GM18520 (cell line): ENCODE data around the gene ARHGEF39.
"Not testable (repeated sequence)": the region's sequence is repeated elsewhere in the genome, so short reads cannot be mapped to it uniquely, and the experiment has no call there.

Source experiments
- ATAC-seq: cut with Tn5 transposase; IDR thresholded peaks from one replicate; pipeline ENCODE4 v1.9.1; 2021; ENCODE audit not compliant: unreplicated experiment

The ARHGEF39 gene

DNA sequence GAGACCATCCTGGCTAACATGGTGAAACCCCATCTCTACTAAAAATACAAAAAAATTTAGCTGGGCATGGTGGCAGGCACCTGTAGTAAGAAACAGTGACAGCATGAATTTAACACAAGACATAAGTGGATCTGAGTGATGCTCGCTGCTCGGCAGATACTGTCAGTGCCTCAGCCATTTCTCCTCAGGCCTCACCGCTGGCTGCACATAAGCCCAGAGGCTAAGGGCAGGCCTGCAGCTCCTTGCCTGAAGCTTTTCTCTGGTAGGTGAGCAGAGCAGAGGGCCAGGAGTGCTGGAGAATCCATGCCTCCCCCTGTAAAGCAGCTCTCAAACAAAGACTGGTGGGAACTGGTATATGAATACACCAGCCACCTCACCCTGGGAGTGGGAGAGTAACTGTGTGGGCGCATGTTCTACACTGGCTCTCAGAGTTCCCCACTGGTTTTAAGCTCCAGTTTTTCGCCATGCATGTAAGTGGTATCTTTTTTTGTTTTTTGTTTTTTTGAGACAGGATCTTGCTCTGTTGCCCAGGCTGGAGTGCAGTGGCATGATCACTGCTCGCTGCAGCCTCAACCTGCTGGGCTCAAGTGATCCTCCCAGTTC, 36.5 kb downstream of the ARHGEF39 start:
- no peak for ATAC-seq

DNA sequence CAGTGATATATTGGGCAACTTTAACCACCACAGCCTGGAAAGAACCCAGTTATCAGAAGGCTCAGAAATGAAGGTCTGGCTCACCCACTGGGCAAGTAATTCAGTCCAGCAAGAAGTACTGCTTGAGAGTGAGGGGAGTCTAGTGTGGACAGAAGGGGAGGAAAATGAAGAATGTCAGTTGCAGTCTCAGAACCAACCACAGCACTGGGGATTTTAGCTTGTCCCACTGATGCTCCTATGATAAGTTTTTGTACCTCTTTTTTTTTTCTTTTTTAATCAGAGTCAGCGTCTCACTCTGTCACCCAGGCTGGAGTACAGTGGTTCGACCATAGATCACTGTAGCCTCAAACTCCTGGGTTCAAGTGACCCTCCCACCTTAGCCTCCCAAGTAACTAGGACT, 37.4 kb downstream of the ARHGEF39 start:
- no peak for ATAC-seq

DNA sequence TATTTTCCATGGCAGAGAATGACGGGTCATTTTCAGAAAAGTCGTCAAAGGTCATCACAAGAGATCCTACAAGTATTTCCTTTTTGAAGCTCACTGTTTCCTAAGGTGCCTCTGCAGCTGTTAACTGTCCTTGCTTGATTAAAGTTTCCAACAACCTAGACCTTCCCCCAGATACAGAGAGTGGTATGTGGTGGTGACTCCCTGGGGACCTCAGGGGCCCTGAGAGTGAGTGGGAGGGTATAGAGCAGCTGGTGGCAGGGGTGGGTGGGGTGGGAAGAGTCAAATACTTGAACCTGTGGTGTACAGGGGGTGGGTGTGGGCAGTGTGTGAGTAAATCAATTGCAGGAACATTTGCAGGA, 45.2 kb downstream of the ARHGEF39 start:
- ATAC-seq: no peak

DNA sequence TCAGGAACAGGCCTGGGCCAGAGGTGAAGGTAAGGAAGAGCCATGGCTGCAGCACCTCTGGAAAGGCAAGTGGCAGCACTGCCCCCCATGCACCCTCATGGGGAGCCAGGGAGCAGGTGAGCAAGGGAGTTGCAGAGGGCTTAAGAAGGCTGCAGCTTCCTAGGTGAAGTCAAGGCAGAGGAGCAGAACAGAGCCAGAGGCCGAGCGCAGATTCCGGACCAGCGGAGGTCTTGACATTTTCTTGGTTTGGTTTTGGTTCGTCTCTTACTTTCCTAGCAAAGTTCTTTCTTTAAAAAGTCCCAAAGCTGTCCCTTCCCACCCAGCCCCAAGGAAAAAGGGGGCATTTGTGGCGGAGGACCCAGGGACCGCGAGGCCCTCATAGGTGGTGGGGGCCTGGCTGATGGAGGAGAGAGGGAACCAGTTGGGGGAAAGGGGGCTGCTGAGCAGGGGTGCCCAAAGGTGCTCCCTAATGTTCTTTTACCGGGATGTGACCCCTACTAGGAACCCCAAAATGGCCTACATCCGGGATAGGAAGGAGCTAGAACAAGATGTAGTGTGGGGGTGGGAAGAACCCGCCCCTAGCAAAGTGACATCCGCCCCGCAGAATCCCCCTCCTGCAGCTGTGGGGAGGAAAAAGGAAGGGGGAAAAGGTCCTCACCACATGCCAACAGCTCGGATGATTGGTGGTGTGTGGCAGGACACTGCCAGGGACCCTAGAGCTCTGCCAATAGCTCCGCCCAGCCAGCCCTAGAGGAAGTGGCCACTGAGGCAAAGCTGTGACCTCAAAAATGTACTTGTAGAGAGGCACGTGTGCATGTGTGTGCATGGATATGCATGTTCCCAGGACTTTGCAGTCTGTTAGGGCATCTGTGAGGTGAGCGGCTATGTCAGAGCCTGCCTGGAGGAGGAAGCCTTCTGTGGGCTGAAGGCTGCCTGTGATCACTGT, 45.9 kb downstream of the ARHGEF39 start:
- no peak for ATAC-seq

DNA sequence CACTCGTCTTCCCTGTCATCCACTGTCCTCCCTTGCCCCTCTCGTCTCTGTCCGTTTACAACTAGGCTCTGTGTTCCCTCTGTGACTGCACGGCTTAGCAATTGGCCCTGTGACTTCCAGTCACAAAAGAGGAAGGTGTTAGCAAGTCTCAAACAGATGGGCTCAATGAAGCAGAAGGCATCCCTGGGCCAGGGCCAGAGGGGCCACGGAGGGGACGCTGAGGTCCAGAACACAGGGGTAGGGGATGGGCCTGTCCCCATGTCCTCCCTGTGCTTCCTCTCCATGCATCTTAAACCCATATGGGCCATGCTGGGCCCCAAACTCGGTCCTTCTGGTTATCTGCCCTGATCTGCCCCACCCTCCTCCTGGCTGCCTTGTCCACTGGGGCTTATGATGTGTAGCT, 46.7 kb downstream of the ARHGEF39 start, which contains the start of gene CD72:
Gene CD72 (minus strand): TSS at position 89 of the 403 bp plus-strand sequence. CDS start 110 bp downstream, outside the sequence.
- ATAC-seq: no peak

DNA sequence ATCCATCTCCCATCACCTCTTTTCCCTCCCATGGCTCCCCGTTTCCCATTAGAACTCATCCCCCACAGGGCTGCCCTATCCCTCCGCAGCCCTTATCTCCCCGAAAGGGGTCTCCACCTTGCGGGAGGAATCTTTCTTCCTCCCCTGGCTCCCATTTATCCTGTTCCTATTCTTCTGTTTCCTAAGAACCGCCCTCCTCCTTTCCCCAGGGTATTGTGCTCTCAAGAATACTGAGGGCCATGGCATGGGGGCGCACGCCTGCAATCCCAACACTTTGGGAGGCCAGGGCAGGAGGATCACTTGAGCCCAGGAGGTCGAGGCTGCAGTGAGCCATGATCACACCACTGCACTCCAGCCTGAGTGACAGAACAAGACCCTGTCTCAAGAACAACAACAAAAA, 47.4 kb downstream of the ARHGEF39 start:
- no peak for ATAC-seq

DNA sequence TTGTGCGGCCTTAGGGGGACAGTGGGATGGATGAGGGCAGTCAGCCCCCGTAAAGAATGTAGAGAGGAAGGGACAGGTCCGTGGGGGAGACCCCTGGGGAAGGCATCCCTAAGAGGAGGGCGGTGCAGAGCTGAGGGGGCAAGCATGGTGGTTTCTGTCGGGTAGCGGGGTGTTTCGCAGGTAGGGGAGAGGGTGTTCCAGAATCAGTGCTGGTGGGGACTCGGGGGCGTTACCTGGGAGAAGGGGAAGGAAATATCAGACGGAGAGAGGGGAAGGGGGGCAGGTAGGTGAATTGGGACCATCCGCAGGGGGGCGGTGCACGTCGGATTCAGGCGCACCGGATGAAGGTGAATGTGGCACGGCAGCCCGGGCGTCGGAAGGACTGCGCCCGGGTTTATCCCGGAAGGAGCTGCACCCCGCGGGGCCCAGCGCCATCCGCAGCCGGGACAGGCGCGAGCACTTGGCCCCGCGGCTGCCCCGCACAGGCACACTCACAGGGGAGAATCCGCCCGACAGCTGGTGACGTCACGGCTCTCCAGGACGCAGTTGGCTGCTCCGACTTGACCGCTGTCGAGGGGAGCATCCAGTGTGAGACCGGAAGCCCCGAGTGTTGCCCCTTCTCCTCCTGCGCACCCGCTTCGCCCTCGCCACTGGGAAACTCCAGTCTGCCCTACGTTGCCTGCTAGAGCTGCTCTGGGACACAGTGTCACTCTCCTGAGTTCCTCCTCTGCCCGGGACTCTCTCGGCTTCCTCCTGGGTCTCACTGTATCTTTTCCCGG, 48.1 kb downstream of the ARHGEF39 start:
- peak; percentile 35 for ATAC-seq

DNA sequence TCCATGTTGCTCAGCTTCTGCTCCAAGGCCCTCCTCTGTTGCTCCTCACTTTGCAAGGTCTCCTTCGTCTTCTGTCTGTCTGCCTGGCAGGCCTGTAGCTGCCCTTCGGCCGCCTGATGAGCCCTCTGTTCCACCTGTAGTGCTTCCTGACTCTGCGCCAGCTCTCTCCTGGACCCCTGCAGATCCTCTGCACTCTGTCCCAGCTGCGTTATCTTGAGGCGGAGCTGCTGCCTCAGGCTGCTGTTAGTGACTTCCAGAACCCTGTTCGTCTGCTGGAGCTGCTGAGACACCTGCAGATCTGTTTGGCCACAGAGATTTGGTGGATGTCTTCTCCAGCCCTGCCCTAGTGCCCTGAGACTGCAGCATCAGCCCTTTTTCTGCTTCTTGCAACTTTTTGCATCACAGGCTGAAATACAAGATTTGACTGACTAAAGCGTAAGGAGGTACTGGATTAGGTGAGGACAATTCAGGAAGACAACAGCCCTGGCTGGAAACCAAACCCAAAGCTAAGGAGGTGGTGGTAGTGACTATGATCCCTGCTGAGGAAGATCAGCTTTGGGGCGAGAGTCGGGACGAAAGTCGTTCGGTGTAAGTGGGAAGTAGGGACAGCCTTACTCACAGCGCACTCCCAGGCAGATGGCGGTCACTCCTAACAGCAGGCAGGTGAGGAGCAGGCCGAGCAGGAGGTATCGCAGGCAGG, 48.9 kb downstream of the ARHGEF39 start:
- no peak for ATAC-seq

DNA sequence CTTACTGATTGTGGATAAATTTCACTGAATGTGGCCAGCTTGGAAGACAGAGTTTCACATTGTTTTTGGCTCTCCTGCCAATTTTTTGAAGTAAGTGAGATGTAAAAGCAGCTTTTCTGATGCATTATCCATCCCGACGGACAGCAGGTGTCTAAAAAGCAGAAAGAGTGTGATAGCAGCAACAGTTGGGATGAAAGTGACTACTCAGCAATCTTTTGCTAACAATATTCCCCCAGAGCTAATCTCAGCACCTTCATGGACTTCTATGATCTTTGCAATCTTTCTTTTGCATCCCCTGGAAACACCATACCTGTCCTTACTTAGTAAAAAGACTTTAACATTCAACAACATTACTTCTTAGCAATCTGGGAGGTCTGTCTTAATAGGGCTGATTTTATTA, 52.2 kb downstream of the ARHGEF39 start:
- ATAC-seq: no peak

DNA sequence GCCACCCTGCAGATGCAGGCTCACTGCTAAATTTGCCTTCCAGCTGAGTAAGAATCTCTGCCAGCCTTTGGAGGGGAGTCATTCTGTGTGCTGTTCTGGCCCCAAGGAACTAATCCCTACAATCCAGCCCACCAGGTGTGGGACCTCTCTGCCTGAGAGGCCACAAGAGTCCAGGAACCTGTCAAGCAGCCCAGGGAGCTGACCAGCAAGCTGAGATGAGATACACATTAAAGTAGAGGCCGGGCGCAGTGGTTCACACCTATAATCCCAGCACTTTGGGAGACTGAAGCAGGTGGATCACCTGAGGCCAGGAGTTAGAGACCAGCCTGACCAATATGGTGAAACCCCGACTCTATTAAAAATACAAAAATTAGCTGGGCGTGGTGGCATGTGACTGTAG, 52.9 kb downstream of the ARHGEF39 start:
- not testable (repeated sequence) for ATAC-seq

DNA sequence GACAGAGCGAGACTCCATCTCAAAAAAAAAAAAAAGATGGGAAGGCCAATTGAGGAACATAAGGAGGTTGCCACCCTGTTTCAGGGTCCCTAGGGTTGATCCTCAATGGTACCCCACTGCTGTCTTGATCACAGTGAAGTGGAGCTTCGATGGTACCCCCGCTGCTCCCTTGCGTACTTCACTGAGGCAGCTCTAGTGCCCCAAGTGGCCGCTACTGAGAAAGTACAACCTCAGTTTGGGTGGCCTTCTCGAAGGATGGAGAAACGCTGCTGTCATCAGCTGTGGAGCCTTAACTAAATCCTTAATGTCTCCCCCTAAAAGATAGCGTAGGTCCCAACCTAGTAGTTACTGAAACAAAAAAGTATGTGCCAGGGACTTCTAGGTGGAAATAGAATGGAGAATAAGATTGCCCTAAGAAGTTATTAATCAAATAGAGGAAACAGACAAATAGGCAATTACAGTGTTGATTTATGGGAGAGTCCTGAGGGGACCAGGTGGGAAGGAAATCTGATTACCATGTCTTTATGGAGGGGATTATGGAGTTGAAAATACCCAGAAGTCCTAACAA, 53.7 kb downstream of the ARHGEF39 start:
- no peak for ATAC-seq

DNA sequence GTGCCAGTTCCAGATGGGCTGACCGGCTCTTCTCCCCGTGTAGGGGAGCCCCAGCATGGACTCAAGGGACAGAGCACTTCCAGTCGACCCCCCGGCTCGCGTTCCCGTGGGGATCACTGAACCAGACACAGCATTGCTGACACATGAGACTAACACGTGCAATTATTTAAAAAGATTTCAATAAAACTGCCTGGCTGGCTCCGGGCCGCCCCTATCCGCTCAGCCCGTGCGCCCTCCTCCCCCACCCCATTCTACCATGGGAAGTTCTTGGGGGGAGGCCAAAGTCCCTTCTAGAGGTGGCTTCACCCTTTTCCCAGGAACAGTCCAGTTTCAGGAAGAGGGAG, 55.2 kb downstream of the ARHGEF39 start:
- no peak for ATAC-seq
